Mammary epithelial cell (primary cell): ENCODE results near the gene RALB.

Experiments
- CTCF ChIP-seq, 2 donors: IDR thresholded peaks in 1 of 2; conservative IDR thresholded peaks in 1 of 2; 2 replicates each; pipeline ENCODE4 v1.5.1; 2011 to 2012; ENCODE audit warnings: inconsistent platforms in 2 of 2, low read length in 2 of 2, mild to moderate bottlenecking in 2 of 2, control low read depth in 1 of 2, low read depth in 1 of 2; ENCODE audit not compliant: insufficient read depth in 1 of 2; ENCODE audit errors: extremely low read depth in 1 of 2
- EZH2 ChIP-seq: IDR thresholded peaks from 2 replicates; pipeline ENCODE4 v1.6.1; 2012; ENCODE audit warnings: low read length, inconsistent platforms, borderline replicate concordance

- no peak for TF ChIP-seq CTCF (conservative IDR thresholded peaks at IDR 0.05 in 1 of 2, IDR thresholded peaks at IDR 0.05 in 1 of 2; ENCODE audit: extremely low read depth in 1 of 2, insufficient read depth in 1 of 2, low read depth in 1 of 2, low read length in 2 of 2)
- TF ChIP-seq EZH2 = no peak
Measured at GRCh38 chr2:120302301-120302700, 49.6 kb downstream of the RALB start.
